Middle frontal gyrus (tissue), 1 donor: ENCODE data around the gene PRADC1.

Source experiments
- DNase-seq: peaks from one replicate; pipeline ENCODE4 v3.0.0-alpha.2; 2015; ENCODE audit warnings: low spot score; ENCODE audit errors: extremely low spot score

Gene PRADC1

GRCh38 chr2:73259276-73259675, 26.2 kb upstream of the PRADC1 start:
- no peak for DNase-seq

- no peak for DNase-seq
Measured at GRCh38 chr2:73258913-73259215, 25.8 kb upstream of the PRADC1 start.

GRCh38 chr2:73258186-73258912, 25.3 kb upstream of the PRADC1 start:
- no peak for DNase-seq

GRCh38 chr2:73257425-73258125, 24.5 kb upstream of the PRADC1 start:
- DNase-seq, result no peak

GRCh38 chr2:73257021-73257420, 24.0 kb upstream of the PRADC1 start:
- no peak for DNase-seq

GRCh38 chr2:73256618-73256922, 23.5 kb upstream of the PRADC1 start:
- no peak for DNase-seq

- DNase-seq, result no peak
Measured at GRCh38 chr2:73255907-73256617, 23.0 kb upstream of the PRADC1 start.

GRCh38 chr2:73255007-73255644, 22.1 kb upstream of the PRADC1 start:
- no peak for DNase-seq

- DNase-seq, result no peak
Measured at GRCh38 chr2:73254343-73255006, 21.4 kb upstream of the PRADC1 start.

GRCh38 chr2:73253901-73254300, 20.9 kb upstream of the PRADC1 start:
- DNase-seq, result no peak

GRCh38 chr2:73253400-73253799, 20.4 kb upstream of the PRADC1 start:
- no peak for DNase-seq

- DNase-seq, result no peak
Measured at GRCh38 chr2:73252238-73253027, 19.4 kb upstream of the PRADC1 start.

- no peak for DNase-seq
Measured at GRCh38 chr2:73250872-73251846, 18.1 kb upstream of the PRADC1 start.

GRCh38 chr2:73249636-73250035, 16.6 kb upstream of the PRADC1 start:
- no peak for DNase-seq

- no peak for DNase-seq
Measured at GRCh38 chr2:73246850-73247249, 13.8 kb upstream of the PRADC1 start.

- no peak for DNase-seq
Measured at GRCh38 chr2:73244580-73244979, 11.5 kb upstream of the PRADC1 start.

- no peak for DNase-seq
Measured at GRCh38 chr2:73243884-73244570, 11.0 kb upstream of the PRADC1 start.

- no peak for DNase-seq
Measured at GRCh38 chr2:73239776-73240175, 6.7 kb upstream of the PRADC1 start.

- no peak for DNase-seq
Measured at GRCh38 chr2:73238976-73239375, 5.9 kb upstream of the PRADC1 start.
